Diencephalon (tissue), 1 donor: ENCODE measurements around the gene HYAL1. TPM values are rescaled to one million over a fixed set of nuclear protein-coding genes. Genes with fewer than 3 reads are reported as not detected.

Source experiments
- total RNA-seq: library from RNA; depleted of rRNA; stranded (reverse); fragments of >200 nt; gene quantifications from one replicate; pipeline ENCODE4 v1.2.3, GENCODE V29; 2014

HYAL1 gene, protein sequence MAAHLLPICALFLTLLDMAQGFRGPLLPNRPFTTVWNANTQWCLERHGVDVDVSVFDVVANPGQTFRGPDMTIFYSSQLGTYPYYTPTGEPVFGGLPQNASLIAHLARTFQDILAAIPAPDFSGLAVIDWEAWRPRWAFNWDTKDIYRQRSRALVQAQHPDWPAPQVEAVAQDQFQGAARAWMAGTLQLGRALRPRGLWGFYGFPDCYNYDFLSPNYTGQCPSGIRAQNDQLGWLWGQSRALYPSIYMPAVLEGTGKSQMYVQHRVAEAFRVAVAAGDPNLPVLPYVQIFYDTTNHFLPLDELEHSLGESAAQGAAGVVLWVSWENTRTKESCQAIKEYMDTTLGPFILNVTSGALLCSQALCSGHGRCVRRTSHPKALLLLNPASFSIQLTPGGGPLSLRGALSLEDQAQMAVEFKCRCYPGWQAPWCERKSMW
- 0.69 TPM for total RNA-seq

DNA sequence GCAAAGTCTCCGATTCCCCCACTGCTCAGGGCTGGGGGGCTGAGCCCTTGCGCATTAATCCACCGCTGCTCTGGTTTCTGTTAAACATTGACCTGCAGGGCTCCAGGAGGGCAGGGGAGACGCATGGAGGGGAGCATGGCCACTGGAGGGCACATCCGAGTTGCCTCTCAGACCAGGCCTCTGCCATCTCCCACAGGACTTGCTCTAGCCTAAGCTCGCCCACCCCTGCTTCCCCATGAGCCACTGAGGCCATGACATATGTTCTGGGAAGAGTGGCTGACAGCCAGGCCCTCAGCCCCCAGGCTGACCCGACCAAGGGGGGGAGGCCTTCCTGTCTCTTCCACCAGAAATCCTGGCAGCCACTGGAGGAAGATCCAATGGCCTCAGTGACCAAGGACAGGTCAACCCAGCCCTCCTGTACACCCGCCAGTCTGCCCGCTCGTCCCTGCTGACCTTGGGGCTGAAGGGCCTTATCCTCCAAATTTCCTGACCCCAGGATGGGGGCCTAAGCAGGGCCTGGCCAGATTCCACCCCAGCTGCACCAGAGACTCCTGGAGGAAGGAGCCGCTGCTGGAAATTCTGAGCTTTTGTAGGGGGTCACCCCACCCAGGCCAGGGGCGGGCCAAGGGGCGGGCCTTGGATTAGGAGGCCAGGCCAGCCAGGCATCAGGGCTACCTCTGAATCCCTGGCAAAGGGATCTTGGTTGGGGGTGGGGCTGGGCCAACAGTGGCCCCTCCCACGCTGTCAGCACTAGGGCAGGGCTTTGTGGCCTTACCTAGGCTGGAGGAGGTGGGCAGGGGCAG lies at the start of gene HYAL1:
Gene HYAL1, minus strand, starts transcription at position 562 of the 803 bp plus-strand sequence. CDS start 618 bp downstream, outside the sequence.

DNA sequence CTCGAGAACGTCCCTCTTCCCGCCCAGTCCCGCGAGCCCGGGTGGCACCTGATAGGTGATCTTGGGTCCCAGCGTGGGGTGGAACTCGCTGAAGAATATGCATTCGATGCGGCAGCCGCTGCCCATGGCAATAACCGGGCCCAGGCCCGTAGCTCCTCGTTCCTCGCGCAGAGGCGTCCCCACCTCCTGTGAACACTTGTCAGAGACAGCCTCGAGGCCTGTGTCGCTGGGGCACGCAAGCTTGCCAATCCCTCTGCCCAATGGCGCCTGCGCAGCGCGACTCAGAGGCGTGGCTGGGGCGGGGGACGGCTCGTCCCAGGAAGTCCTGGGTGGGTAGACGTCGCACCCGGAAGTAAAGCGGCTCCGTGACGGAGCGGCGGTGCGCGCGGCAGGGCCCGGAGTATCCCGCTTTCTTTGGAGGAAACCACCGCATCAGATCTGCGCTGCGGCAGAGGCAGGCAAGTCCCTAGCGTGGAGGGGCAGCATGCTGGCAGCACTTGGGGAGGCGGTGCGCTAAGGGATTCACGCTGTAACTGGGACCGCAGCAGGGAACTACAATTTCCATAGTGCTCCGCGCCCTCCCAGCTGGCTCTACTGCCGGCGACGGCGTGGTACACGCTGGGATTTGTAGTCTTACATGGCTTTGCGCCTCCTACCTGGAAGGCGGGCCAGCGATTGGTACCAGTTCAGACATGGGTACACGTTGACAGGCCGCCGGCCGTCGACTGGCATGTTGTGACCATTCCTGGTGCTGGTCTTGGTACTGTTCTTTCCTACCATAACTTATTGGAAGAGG lies 47.4 kb upstream of the HYAL1 start, which contains the start of the genes CYB561D2 and NPRL2:
Gene CYB561D2, plus strand, starts transcription at position 336 of the 796 bp plus-strand sequence. CDS start 572 bp downstream, outside the sequence.
Gene NPRL2, minus strand, starts transcription at position 249 of the 796 bp plus-strand sequence. Its CDS starts 123 bp downstream, at position 126.

DNA sequence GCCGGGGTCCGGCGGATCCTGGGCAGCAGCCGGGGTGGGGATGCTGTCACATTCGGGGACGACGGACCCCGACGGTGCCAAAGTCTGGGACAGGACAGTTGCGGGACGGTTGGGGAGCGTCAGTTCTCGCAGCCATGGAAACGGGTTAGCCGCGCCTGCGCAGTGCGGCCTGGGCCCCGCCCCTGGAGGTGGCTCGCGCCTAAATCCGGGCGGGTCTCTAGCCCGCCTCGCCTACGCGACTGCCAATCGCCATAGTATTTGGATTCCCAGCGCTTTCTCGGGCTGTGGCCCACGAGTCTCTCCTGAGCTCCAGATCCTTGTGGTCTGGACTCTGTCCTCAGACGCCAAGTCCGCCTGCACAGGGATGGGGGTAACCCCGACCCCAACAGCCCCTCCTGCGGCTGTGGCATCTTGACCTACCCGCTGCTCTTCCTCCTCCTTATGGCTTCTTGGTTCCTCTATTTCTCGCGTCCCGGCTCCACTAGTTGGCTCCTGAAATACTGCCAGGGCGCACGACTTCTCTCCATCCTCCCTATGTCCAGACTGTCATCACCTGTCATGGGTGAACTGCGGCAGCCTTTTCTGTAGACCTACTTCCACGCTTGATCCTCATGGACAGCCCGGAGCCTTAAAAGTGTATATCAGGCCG lies 42.3 kb upstream of the HYAL1 start, which contains the start of gene ZMYND10:
Gene ZMYND10, minus strand, starts transcription at position 147 of the 649 bp plus-strand sequence. CDS start 153 bp downstream, outside the sequence.

DNA sequence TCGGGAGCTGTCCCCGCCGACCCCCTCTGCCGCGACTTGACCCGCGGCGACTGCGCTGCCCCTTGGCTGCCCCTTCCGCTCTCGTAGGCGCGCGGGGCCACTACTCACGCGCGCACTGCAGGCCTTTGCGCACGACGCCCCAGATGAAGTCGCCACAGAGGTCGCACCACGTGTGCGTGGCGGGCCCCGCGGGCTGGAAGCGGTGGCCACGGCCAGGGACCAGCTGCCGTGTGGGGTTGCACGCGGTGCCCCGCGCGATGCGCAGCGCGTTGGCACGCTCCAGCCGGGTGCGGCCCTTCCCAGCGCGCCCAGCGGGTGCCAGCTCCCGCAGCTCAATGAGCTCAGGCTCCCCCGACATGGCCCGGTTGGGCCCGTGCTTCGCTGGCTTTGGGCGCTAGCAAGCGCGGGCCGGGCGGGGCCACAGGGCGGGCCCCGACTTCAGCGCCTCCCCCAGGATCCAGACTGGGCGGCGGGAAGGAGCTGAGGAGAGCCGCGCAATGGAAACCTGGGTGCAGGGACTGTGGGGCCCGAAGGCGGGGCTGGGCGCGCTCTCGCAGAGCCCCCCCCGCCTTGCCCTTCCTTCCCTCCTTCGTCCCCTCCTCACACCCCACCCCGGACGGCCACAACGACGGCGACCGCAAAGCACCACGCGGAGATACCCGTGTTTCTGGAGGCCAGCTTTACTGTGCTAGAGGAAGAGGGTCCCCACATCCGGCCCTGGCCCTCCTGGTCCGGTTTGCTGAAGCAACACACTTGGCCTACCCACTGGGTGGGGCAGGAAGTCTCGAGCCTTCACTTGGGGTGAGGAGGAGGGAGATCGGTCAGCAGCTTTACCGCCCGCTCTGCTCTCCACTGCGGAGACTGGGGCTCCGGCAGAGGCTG lies 37.3 kb upstream of the HYAL1 start, which contains the start of gene RASSF1:
Gene RASSF1, minus strand, starts transcription at position 389 of the 882 bp plus-strand sequence. Its CDS starts 31 bp downstream, at position 358.

DNA sequence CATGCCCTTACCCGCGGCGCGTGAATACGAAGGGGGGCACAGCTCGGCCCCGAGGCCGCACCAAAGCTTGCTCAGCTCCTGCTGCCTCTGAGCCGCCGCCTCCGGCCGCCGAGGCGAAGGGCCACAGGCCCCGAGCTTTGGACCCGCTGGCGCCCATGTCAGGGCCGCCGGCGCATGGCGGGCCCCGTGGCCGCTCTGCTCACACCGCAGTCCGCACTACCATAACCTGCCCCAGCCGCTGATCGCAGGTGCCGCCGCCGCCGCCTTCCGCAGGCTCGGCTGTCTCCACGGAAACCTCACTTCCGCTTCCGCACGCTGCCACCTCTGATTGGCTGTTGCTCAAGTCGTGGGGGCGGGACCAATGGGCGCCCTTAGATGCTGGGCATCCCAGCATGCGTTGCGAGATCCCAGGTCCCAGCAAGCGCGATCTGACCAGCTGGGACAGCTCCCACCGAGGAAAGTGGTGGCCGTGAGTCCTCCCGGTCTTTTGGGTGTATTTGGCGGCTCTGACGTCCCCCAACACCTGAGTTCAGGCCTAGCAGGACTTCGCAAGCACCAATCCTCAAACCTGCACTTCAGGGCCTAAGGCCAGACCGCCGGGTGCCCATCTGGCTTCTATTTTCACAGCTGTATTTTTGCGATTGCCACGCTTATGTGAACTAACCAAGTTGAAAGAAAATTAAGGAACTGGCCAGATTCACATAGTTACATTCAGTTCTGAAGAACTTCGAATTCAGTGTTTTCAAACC lies 24.7 kb upstream of the HYAL1 start, which contains the start of gene TUSC2:
Gene TUSC2, minus strand, starts transcription at position 281 of the 749 bp plus-strand sequence. Its CDS starts 124 bp downstream, at position 157.

DNA sequence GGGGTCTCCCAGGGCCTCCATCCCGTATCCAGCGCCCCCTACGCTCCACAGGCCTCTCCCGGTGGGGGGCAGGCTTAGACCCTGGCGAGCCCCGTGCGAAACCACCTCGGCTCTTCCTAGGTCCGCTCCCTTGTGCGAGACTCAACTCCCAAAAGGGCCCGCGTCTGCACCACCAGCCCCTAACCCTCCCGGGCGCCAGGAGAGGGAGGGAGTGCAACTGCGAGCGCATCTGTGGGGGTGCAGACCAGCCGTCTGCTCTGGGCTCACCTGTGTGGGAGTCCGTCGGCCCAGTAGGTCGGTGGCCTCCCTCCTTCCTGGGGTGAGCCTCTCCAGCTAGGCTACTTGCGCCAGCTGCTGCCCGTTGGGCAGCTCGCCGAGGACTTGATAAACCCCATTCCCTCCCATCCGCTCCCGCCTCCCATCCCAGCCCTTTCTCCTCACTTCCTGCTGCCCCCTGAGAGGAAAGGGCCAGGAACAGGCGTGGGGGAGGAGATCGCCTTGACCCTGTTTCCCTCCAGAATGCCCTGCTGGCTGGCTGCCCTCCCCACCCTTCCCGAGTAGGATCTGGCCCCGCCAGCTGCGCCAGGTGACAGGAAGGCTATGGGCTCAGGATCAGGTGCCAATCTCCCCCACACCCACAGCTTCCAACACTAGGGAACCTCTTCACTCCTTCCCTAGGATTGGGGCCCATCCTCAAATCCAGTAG lies 19.2 kb upstream of the HYAL1 start, which contains the start of gene HYAL2:
Gene HYAL2, minus strand, starts transcription at position 360 of the 706 bp plus-strand sequence. CDS start 2,256 bp downstream, outside the sequence.

DNA sequence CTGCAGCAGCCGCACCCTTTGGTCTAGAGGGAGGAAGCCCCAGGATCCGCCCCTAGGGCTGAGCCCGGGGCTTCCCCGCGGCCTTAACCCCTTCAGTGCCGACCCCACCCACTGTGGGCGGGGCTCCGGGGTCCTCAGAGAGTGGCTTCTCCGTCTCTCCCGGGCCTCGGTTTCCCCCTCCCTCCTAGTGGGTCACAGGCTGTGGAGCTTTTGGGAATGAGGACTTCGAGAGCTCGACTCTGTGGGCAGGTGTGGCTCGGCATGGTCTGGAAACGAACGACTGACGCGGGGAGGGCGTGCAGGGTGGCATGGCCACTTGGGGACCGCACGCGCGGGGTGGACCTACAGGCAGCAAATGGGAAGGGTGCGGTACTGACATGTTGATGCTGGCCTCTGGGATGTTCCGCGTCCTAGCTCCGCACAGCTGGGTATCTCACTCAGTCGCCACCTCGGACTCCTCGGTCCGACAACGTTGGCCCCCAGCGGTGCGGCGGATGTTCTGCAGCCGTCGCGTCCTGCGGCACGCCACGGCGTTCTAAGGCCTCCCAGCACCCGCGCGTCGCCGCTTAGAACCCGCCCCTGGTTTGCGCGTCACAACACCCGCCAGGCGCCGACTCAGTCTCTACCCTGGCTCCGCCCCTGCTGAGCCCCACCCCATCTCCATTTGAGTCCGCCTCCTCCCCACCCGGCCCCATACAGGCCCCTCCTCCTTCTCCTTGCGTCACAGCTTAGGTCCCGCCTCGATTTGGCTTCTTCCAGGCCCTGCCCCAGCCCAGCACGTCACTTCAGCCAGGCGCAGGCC lies 4.3 kb downstream of the HYAL1 start, which contains the start of the genes HYAL3 and NAA80:
Gene HYAL3, minus strand, starts transcription at position 570 of the 802 bp plus-strand sequence. CDS start 3,803 bp downstream, outside the sequence.
Gene NAA80, minus strand, starts transcription at position 570 of the 802 bp plus-strand sequence. CDS start 1,942 bp downstream, outside the sequence.

DNA sequence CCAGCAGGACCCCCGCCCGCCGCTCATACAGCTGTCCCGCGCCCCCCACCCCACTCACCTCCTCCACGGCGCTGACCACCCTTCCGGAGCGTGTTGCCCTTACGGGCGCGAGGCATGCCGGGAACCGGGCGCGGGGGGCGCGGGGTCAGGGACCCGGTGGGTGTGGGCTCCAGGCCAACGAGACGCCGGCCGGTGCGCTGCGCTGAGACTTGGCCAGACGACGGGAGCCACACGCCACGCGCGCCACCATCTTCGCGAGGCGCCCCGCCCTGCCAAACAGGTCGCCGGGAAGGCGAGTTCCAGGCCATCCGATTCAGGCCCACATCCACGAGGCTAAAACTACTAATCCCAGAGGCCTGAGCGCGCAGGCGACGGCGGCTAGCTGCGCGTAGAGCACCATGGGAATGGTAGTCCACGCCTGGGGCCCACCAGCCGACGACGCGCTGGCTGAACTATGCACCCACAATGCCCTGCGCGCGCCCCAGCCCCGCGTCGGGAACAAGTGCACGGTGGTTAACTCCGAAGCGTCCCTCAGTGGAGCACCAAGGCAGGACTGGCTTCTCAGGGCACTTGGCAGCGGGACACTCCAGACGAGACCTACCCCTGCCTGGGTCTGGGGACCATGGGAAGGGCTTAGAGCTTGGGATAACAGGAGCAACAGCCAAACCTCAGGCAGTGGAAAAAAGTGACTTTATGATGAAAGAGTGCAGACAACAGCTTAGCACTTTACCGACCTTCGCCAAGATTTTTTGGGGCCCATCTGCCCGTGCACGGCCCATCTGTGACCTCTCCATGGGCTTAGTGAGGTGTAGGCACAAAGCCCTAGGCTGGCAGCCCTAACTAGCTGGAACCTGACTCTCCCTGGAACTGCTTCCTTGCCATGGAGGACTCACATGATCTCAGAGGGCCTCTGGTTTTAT lies 11.0 kb downstream of the HYAL1 start, which contains the start of gene IFRD2:
Gene IFRD2, minus strand, starts transcription at position 271 of the 920 bp plus-strand sequence. Its CDS starts 155 bp downstream, at position 116.

DNA sequence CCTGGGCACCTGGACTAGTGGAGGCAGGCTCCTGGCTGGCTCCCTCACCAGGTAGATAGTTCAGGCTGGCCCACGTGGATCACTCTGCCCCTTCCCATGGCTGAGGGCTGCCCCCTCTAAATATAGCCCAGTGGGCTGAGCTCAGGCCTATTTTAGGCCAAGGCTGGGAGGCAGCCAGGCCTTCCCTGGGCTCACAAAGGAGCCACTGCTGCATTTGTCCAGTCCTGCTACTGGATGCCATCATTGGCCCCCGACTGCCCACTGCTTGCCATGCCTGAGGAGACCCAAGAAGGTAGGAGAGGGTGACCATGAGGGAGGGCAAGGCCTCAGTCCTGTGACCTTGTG lies 24.5 kb downstream of the HYAL1 start, which contains the start of gene LSMEM2:
Gene LSMEM2, plus strand, starts transcription at position 208 of the 345 bp plus-strand sequence. Its CDS starts 27 bp downstream, at position 235.

DNA sequence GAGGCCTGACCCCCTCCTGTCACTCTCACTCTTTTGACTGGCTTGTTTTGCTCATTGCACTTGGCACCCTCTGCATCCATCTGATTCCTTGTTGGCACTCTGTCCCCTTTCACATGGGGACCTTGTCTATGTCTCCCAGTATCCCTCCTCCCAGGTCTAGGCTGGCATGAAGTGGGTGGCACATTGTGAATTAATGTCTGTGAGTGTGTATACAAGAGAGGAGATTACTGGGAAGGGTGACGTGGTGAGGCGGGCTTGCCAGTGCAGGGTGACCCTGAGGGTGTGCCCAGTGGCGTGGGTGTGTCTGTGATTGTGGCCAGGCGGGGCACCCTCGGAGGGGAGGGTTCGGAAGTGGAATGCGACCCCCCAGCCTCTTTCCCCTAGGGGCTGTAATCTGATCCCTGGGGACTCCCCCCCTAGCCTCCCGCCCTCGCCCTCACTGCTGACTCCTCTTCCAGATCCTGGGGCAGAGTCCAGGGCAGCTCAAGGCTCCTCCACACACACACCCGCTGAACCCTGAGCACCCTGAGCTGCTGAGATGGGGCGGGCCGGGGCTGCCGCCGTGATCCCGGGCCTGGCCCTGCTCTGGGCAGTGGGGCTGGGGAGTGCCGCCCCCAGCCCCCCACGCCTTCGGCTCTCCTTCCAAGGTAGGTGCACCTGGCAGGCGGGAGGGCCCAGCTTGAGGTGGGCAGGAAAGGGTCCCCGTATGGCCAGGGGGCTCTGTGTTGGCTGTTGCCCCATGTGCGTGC lies 34.5 kb downstream of the HYAL1 start, which contains the start of gene SEMA3B:
Gene SEMA3B, plus strand, starts transcription at position 445 of the 749 bp plus-strand sequence. Its CDS starts 94 bp downstream, at position 539.

Other genes starting within 250 kb of the HYAL1 start
- 245 TPM for gene RBM5, start 214.7 kb downstream of the HYAL1 start, total RNA-seq
- gene SEMA3F, start 148.2 kb downstream of the HYAL1 start, total RNA-seq: 7.8 TPM
- gene GNAT1, start 112.0 kb downstream of the HYAL1 start, total RNA-seq: not detected
- gene SLC38A3, start 98.3 kb downstream of the HYAL1 start, total RNA-seq: 6.5 TPM
- 108 TPM for gene GNAI2, start 67.4 kb downstream of the HYAL1 start, total RNA-seq
- gene SEMA3B, start 34.4 kb downstream of the HYAL1 start, total RNA-seq: 2.8 TPM
- gene LSMEM2, start 24.5 kb downstream of the HYAL1 start, total RNA-seq: 1.2 TPM
- gene IFRD2, start 11.1 kb downstream of the HYAL1 start, total RNA-seq: 18.5 TPM
- gene HYAL3, start 4.2 kb downstream of the HYAL1 start, total RNA-seq: 9.7 TPM
- gene NAA80, start 4.2 kb downstream of the HYAL1 start, total RNA-seq: 5.5 TPM
- 30.0 TPM for gene HYAL2, start 19.2 kb upstream of the HYAL1 start, total RNA-seq
- 23.8 TPM for gene TUSC2, start 24.6 kb upstream of the HYAL1 start, total RNA-seq
- 12.2 TPM for gene RASSF1, start 37.3 kb upstream of the HYAL1 start, total RNA-seq
- gene ZMYND10, start 42.2 kb upstream of the HYAL1 start, total RNA-seq: 23.8 TPM
- 30.4 TPM for gene NPRL2, start 47.2 kb upstream of the HYAL1 start, total RNA-seq
- 15.2 TPM for gene CYB561D2, start 47.3 kb upstream of the HYAL1 start, total RNA-seq
- gene TMEM115, start 55.9 kb upstream of the HYAL1 start, total RNA-seq: 21.0 TPM
- gene CACNA2D2, start 200.1 kb upstream of the HYAL1 start, total RNA-seq: 25.4 TPM